Measurements from ENCODE around the gene H2BK1. TPM values are rescaled to one million over a fixed set of nuclear protein-coding genes. Genes with fewer than 3 reads are reported as not detected.
A peak's percentile ranks its signal among the peaks of the same experiment; 100 is the strongest.

The H2BK1 gene
- polyA plus RNA-seq, 1 donor from 2014 or later: not detected

DNA sequence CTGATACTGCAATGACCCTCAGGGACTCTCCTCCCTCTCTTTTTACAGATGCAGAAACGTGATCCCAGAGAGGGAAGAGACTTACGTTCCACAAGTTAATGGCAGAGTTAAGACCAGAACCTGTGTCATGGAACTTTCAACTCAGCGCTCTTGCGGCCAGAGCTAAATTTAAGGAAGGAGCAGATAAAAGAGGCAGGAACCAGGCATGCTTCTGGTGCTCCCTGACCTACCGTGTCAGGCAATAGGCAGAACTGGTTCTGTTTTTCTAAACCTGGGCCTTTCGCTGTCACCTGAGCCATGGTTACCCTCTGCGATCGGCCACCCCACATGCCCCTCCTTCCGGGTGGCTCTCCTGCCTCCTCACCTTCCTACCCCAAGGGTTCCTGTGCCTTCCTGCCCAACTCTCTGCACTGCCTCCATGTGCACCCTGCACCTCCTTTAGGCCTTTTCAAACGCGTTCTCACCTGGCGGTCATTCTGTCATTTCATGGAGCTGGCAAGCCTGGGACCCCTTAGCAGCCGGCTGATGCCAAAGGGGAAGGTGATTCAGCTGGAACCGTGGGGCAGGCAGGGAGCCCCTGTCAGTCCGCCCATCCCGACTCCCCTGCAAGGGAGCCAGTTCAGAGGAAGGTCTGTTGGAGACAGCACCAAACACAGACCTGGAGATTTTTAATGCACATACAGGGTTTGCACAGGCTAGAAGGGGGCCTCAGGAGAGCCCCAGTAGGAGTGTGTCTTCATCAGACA lies 35.1 kb downstream of the H2BK1 start:
- H3K27me3 Mint-ChIP-seq: peaks cover 27% of the 10 kb centered on the region
- peak overlapping the region in 1 of 3 donors; percentile 42 for H3K27ac Mint-ChIP-seq
- H3K36me3 Mint-ChIP-seq: peaks cover 3% of the 10 kb centered on the region
- no peak overlapping the region for H3K4me3 Mint-ChIP-seq
- peaks cover 0 to 7% (median 2%) of the 10 kb centered on the region in 3 donors for H3K4me1 Mint-ChIP-seq
- H3K9me3 Mint-ChIP-seq: peaks cover 0 to 4% (median 0%) of the 10 kb centered on the region in 3 donors

DNA sequence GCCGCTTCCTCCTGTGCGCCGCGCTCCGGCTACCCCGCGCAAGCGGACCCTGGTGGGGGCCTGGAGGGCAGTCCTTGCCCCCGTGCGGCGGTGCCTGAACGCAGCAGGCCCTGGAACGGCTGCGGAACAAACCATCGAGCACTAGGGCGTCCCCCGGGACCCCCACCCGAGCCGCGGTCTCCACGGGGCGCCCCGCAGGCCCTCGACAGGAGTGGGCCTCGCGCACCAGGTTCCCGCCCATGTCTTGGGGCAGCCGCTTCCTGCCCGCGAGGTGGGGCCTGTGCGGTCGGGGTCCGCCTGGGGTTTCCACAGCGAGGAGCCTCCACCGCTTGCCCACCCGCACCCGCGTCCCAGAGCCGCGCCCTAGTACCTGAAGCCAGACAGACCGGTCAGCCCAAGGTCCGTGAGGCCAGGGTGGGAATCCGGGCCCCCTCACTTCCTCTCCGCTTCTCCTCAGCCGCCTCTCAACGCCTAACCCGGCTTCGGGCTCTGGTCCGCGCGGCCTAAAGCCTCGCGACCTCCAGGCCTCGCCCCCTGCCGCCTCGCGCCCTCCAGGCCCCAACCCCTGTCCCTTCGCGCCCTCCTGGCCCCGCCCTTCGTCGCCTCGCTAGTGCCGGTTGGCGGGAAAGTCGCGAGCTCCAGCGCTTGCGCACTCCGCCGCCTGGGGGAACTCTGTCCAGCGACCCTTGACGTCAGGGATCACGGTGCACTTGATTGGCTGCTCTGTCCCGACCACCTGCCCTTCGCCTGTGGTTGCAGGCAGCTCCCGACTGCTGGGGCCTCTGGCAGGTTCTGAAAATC lies 35.8 kb downstream of the H2BK1 start:
- Mint-ChIP-seq H3K27ac (peak overlapping the region in 1 of 3 donors; percentile 42), H3K36me3 (peaks cover 3% of the 10 kb centered on the region), H3K27me3 (peaks cover 28% of the 10 kb centered on the region)

DNA sequence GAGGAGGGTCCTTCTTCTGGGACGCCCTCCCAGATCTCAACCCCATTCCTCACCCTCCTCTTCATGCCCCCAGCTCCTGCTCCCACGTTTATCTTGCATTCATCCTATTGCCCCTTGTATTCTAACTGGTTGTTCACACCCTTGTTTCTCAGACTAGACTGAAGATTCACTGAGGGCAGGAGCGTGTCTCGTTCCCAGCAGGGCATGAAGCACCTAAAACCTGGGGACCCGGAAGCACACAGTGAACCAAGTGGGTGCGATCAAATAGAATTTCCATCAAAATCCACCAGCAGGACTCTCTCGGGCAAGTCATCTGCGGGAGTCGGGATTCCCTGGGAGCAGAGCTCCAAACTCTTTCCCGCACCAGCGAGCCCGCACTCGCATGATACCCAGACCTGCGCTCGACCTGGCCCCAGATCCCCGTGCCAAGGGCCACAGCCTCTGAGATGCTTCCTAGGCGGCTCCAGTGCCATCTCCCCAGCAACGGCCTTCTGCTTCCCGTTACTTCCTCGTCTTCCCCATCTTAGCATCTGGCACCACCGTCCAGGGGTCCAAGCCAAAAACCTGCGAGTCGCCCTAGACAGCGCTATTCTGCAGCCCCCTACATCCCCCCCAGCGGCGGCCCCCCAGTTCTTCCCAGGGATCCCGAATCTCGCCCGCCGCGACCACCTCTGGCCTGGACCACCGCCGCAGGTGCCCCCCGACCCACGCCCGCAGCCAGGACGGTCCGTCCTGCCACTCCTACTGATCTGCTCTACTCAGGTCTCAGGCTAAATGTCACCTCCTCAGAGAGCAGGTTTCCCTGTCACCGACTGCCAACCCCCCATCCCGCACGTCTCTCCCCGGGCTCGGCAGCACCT lies 36.7 kb downstream of the H2BK1 start:
- Mint-ChIP-seq H3K36me3 (peaks cover 3% of the 10 kb centered on the region), H3K4me1 (peaks cover 2 to 7% (median 6%) of the 10 kb centered on the region in 3 donors), H3K9me3 (peaks cover 0 to 4% (median 0%) of the 10 kb centered on the region in 3 donors), H3K4me3 (no peak overlapping the region), H3K27me3 (peaks cover 32% of the 10 kb centered on the region), H3K27ac (peak overlapping the region in 1 of 3 donors; percentile 47)

More for the DNA sequence above, 35.8 kb downstream of the H2BK1 start:
- Mint-ChIP-seq H3K4me3 (no peak overlapping the region), H3K9me3 (peaks cover 0 to 4% (median 0%) of the 10 kb centered on the region in 3 donors), H3K4me1 (peaks cover 0 to 7% (median 2%) of the 10 kb centered on the region in 3 donors)

DNA sequence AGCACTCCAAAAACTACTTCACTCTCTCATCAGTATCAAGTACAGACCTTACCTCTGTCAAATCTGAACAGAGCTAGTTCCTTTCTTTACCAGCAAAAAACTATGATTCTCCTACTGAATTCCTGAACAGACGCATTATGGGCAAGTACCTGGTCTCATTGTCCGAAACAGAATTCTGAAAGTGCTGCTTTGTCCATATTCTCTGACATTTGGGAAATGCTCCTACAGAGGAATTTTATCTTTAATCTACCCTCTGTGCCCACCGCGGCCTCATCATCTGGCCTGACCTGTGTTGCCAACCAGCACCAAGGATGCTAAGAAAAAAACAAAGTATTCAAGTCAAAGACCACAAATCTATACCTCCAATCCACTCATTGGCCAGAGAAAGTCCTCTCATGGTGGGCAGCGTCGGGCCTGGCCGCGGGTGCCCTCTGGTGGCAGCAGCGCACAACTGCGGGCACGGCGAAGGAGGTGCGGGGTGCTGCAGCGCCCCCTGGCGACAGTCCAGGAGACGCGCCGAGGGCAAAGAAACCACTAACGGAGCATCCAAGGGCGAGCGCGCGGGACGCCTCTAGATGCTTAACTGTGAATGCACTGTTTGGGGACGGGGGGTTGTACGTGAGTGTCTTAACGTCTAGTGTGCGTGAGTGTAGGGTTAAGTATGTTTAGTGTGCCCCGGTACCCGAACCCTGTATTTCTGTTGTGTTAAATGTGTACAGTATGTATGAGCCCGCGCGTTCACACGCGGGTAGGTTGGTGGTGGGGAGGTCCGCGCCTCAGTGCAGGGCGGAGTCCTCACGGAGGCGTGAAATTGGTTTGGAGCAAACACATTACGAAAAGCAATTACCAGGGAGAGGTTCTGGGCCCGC lies 37.8 kb downstream of the H2BK1 start:
- H3K4me1 Mint-ChIP-seq: peaks cover 2 to 7% (median 6%) of the 10 kb centered on the region in 3 donors
- peaks cover 3% of the 10 kb centered on the region for H3K36me3 Mint-ChIP-seq
- peak overlapping the region in 1 of 4 donors; percentile 56 for H3K4me3 Mint-ChIP-seq
- H3K27ac Mint-ChIP-seq: peak overlapping the region in 2 of 3 donors; percentile 28 to 94
- H3K27me3 Mint-ChIP-seq: peaks cover 26% of the 10 kb centered on the region
- peaks cover 0 to 4% (median 0%) of the 10 kb centered on the region in 3 donors for H3K9me3 Mint-ChIP-seq

DNA sequence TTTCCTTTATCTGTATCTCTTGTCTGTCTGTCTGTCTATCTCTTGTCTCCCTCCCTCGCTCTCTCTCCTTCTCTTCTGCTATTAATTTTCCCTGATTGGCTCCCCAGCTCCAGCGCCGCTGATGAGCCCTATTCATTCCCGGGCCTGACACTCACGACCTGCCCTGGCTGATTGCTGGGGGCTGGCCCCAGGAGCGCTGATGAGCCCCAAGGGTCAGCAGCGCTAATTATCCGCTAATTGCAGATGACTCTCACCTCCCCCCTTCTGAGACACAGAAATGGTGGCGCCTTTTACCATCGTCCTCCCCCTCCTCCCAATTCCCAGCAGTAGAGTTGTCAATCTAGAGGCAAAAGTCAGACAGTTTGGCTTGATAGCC lies 41.5 kb downstream of the H2BK1 start:
- Mint-ChIP-seq H3K9me3 (peaks cover 0 to 4% (median 0%) of the 10 kb centered on the region in 3 donors), H3K27ac (peak overlapping the region in 1 of 3 donors; percentile 2), H3K27me3 (peaks cover 31% of the 10 kb centered on the region), H3K4me3 (peak overlapping the region in 3 of 4 donors; percentile 44 to 67 (median 53)), H3K36me3 (peaks cover 3% of the 10 kb centered on the region), H3K4me1 (peaks cover 5 to 11% (median 6%) of the 10 kb centered on the region in 3 donors)

DNA sequence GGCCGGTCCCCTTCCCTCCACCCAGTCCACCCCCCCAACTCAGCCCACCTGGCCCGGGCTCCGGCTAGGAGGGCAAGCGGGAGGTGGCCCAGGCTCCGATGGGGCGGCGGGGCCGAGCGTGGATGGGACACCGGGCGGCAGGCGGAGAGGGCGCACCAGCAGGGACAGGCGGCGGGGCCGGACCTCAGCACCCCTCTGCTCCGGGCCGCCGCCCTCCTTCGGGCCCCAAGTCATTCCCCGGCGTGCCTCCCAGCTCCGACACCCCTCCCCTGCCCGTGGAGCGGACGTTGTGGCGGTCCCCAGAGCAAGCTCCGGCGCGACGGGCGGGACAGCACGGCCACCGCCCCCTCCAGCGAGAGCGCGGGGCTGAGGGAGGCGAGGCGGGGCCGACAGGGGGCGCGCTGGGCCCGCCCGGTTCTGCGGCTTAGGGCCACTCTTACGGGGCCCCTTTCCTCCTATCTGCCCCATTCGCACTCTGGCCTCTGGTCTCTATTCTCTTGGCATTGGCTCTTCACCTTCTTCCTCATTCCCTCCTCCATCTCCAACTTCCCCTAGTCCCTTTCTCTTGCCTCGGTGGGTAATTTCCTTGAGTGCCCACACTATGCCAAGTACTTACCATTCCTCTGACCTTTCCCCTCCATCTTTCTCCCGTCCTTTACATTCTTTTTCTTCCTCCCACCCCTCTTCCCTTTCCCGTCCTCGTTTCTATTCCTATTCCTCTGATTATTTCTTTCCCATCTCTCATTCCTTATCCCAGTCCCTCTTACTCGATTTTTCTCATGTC lies 42.1 kb downstream of the H2BK1 start:
- peak overlapping the region in 1 of 3 donors; percentile 2 for H3K27ac Mint-ChIP-seq
- H3K4me1 Mint-ChIP-seq: peaks cover 5 to 11% (median 6%) of the 10 kb centered on the region in 3 donors
- peaks cover 3% of the 10 kb centered on the region for H3K36me3 Mint-ChIP-seq
- peaks cover 31% of the 10 kb centered on the region for H3K27me3 Mint-ChIP-seq
- peaks cover 0 to 4% (median 0%) of the 10 kb centered on the region in 3 donors for H3K9me3 Mint-ChIP-seq
- H3K4me3 Mint-ChIP-seq: peak overlapping the region; percentile 44 to 67 (median 58)

DNA sequence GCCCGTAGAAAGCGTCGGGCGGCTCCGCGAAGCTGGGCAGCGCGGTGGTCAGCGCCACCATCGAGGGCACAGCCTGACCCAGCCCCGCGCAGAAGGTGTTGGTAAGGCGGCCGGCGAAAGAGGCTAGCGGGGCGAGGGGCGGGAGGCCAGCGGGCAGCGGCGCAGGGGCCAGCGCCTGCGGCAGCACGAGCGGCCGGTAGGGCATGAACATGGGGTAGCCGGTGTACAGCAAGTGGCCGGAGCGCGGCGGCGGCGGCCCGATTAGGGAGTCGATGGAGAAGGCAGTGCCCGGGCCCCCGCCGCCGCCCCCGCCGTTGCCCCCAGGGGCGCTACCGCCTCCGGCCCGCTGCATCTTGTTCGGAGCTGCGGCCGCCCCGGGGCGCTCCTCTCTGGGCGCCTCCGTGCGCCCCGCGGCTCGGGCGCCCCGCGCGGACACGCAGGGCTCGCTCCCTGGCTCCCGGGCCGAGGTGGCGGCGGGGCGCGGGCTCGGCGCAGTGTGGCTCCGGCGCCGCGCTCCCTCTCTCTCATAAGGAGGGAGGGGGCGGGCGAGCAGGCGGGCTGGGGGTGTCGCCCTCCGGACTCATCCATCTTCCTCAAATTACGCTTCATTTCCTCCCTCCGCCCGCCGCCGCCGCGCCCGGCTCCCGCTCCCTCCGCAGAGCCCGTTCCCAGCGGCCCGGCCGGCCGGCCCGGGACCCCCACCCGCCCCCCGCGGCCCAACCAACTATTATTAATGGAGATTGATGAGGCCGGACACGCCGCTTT lies 42.9 kb downstream of the H2BK1 start, which contains the start of gene GBX1:
Gene GBX1 (minus strand): TSS at position 498 of the 765 bp plus-strand sequence. CDS start 146 bp downstream, at position 352.
- H3K27ac Mint-ChIP-seq: peak within 1 kb of the TSS in 1 of 3 donors; percentile 2

DNA sequence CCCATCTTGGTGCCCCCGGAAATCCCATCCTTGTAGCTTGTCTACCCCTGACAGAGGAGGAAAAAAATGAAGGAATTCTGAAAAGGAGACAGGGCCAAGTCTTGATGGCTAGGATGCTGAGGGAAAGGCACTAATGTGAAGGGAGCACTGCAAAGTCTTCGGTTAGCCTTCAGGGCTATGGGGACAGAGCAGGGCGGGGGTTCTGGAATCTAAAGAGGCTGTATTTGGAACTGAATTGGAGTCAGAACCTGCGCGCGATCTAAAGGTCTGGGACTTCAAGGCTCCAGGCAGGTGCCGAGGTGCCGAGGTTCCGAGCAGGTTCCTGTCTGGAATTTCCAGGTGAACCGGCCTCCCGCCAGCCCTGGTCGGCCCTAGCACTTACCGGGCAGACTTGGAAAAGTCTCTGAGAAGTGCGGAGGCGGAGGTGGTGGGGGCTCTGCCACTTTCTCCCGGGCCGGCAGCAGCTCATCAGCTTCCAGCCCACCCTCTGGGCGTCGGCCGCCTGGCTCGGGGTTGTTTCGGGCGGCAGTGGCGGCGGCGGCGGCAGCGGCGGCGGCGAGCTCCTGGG lies 43.6 kb downstream of the H2BK1 start:
- Mint-ChIP-seq H3K9me3 (no peaks in the 10 kb centered on the region), H3K4me3 (peak overlapping the region; percentile 48 to 87 (median 70)), H3K36me3 (no peaks in the 10 kb centered on the region), H3K27me3 (peaks cover 23% of the 10 kb centered on the region), H3K4me1 (peaks cover 3 to 6% (median 4%) of the 10 kb centered on the region in 3 donors), H3K27ac (no peak overlapping the region)

More for the DNA sequence above, 42.9 kb downstream of the H2BK1 start, which contains the start of gene GBX1:
- Mint-ChIP-seq H3K4me1 (peaks cover 3 to 6% (median 6%) of the 10 kb centered on the region in 3 donors), H3K4me3 (peak within 1 kb of the TSS; percentile 48 to 87 (median 70)), H3K36me3 (peaks cover 2% of the 10 kb centered on the region), H3K9me3 (no peaks in the 10 kb centered on the region), H3K27me3 (peaks cover 27% of the 10 kb centered on the region)

DNA sequence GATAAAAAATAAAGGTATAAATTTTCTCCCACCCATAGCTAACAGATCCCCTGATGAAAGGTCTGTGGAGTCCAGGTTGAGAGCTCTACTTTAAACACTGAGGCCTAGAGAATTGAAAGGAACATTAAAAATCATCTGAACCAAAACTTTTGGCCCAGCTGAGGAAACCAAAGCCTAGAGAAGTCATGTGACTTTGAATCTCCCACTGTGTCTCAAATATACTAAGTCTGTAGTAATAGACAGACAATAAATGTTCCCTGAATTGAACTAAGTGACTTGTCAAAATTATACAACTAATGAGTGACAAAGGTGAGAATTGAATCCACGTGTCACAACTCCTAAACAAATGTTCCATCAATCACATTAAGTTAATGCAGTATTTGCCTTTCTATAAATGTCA lies 48.5 kb downstream of the H2BK1 start:
- H3K27ac Mint-ChIP-seq: no peak overlapping the region

More for the DNA sequence above, 48.5 kb downstream of the H2BK1 start:
- Mint-ChIP-seq H3K9me3 (no peaks in the 10 kb centered on the region), H3K4me3 (no peak overlapping the region), H3K36me3 (no peaks in the 10 kb centered on the region), H3K27me3 (peaks cover 13% of the 10 kb centered on the region), H3K4me1 (peaks cover 0 to 4% (median 3%) of the 10 kb centered on the region in 3 donors)

All from IgD-negative memory B cell (primary cell).